Sciatic nerve (tissue), 2 donors: Measurements from ENCODE around the gene GPC6. TPM values are rescaled to one million over a fixed set of nuclear protein-coding genes. Genes with fewer than 3 reads are reported as not detected.

Experiments used
- ATAC-seq: fragments of 200-7000 bp; cut with Tn5 transposase; one replicate; pipeline ENCODE4 v1.9.1; 2020; ENCODE audit warnings: mild to moderate bottlenecking, moderate library complexity
- DNase-seq: peaks from one replicate; pipeline ENCODE4 v3.0.0-alpha.2; 2020; ENCODE audit warnings: low spot score
- intact Hi-C: fragments of 100-400 bp; cut with DNase I; formaldehyde crosslinking; loops from one replicate; pipeline ENCODE4 v1.14.2; 2022
- total RNA-seq: library from RNA; stranded (reverse); fragmentation: NEBNext Ultra II Directional; extraction: Animal tissue kit (Norgen Biotek cat#: 25700); gene quantifications from one replicate; pipeline ENCODE4 v1.2.1, GENCODE V29; 2021
- donor health status: DM: no; HTN: no; CAD: no.
- donor health status: DM: no; HTN: no; CAD: no.

GPC6 gene
- total RNA-seq, 1 donor from 2014 or later = 37.8 TPM

DNA sequence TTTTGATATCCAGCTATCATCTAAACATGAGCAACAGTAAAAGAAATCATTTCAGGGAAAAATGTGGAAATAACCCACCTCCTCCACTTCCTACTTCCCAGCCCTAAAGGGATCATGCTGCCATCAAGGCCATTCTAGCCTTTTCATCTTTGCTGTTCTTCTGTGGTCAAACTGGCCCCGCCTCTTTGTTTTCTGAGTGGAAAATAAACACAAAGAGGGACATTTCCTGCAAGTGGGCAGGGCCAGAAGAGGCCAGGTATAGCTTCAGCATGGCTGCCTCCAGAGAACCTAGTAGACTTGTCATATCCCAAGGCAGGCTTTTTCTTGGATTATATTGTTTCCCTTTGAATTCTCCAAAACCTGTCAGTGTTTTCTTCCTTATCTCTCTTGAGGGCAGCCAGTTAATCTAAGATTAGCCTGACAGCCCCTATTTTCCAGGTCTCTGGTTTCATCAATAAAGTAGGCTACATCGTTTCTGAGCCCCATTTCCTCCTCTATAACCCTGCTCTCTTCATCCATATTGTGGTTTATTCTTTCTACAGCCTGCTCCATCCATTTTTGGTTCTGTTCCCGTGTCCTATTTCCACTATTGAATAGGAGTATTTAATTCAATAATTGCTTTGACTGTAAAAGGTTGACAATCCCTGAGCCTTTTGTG lies 117.6 kb downstream of the GPC6 start:
- intact Hi-C loops = no loop called here
- ATAC-seq (no peak), DNase-seq (no peak)

DNA sequence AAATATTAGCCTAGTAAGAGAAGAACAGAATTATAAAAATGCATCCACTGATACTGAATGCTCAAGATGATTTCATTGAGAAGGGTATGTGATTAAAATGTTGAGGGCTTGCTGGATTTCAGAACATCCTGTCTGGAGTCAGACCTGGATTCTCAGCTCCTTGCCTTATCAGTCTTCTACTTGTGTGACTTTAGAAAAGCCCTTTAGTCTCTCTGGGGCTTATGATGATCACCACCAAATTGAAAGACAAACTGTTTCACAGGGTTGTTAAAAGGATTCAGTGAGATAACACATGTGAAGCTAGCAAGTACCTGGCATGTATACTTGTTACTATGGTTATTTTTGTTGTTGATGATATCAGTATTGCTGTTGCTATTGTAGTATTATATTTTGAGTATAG lies 118.4 kb downstream of the GPC6 start:
- no peak for ATAC-seq
- intact Hi-C loops = no loop called here
- no peak for DNase-seq

- intact Hi-C loops = loop anchor here (2.0 kb wide), 1 partner anchor 57 kb away; no protein-coding TSS in a partner anchor
- DNase-seq = no peak
- no peak for ATAC-seq
Measured at GRCh38 chr13:93345770-93346169, 119.2 kb downstream of the GPC6 start.

- ATAC-seq = no peak
- no peak for DNase-seq
- intact Hi-C loops = no loop called here
Measured at GRCh38 chr13:93352616-93353015, 126.0 kb downstream of the GPC6 start.

- intact Hi-C loops = no loop called here
- no peak for DNase-seq
- ATAC-seq = no peak
Measured at GRCh38 chr13:93355094-93355493, 128.5 kb downstream of the GPC6 start.

GRCh38 chr13:93356469-93356868 lies 129.9 kb downstream of the GPC6 start:
- ATAC-seq = no peak
- DNase-seq = no peak
- intact Hi-C loops = no loop called here

DNA sequence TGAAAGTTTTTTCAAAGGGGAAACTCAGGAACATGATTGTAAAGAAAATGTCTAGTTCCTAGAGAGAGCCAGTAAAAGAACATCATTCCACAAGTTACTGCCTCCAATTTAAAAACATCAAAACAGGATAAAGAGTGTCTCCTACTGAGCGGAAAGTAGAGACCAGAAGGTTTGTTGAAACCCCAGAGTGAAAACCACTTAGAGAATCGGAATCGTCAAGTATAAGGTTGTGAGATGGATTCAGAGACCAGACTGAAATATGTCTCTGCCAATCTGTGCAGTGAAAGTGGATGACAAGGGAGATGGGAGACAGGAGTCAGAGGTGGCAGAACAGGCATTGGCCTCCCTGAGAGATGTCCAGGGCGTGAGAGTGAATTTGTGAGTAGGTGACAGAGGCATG lies 133.4 kb downstream of the GPC6 start:
- DNase-seq (no peak), ATAC-seq (no peak)
- intact Hi-C loops = no loop called here

- intact Hi-C loops = no loop called here
- no peak for DNase-seq
- no peak for ATAC-seq
Measured at GRCh38 chr13:93361703-93362102, 135.1 kb downstream of the GPC6 start.

DNA sequence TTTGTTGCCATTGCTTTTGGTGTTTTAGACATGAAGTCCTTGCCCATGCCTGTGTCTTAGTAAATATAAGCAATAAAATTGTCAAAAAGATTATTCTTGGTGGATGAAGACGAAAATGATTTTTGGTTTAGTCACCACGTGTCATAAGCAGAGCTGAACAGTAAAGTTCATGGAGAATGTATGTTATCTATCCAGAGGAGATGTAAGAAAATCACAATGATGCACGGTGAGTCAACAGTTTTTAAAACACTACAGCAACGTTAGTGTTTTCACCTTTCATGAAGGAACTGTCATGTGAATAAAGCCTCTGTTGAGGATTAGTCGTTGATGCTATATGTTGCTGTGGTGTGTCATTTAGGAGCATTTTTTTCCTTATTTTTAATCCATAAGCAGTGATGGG lies 137.6 kb downstream of the GPC6 start:
- no peak for ATAC-seq
- intact Hi-C loops = no loop called here
- no peak for DNase-seq

GRCh38 chr13:93368296-93368695 lies 141.7 kb downstream of the GPC6 start:
- intact Hi-C loops = no loop called here
- no peak for DNase-seq
- ATAC-seq = no peak

GRCh38 chr13:93368718-93369117 lies 142.1 kb downstream of the GPC6 start:
- intact Hi-C loops = no loop called here
- DNase-seq = no peak
- ATAC-seq = no peak

GRCh38 chr13:93372856-93373255 lies 146.2 kb downstream of the GPC6 start:
- DNase-seq (no peak), ATAC-seq (no peak)
- intact Hi-C loops = no loop called here

- no peak for ATAC-seq
- intact Hi-C loops = no loop called here
- DNase-seq = no peak
Measured at GRCh38 chr13:93375491-93375890, 148.9 kb downstream of the GPC6 start.

GRCh38 chr13:93377196-93377595 lies 150.6 kb downstream of the GPC6 start:
- ATAC-seq (peak; percentile 34), DNase-seq (no peak)
- intact Hi-C loops = no loop called here

DNA sequence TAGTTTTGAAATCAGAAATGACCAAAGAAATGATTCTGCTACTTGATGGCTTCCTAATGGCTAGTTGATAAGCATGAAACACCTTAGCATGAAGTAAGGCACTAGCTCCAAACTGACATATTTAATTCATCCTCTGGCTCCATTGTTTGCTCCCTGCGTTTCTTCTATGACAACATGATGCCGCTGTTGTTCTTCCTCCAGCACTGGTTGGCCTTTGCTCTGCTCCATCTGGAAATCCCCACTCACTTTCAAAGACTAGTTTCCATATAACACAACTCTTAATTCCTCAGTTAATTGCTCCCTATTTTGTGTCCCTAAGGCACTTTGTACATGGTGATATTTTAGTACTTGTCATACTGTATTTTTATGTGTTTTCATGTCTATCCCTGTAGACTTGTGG lies 151.6 kb downstream of the GPC6 start:
- ATAC-seq (no peak), DNase-seq (no peak)
- intact Hi-C loops = no loop called here

GRCh38 chr13:93386116-93386515 lies 159.5 kb downstream of the GPC6 start:
- intact Hi-C loops = no loop called here
- DNase-seq (no peak), ATAC-seq (no peak)

GRCh38 chr13:93388701-93389100 lies 162.1 kb downstream of the GPC6 start:
- intact Hi-C loops = no loop called here
- DNase-seq = no peak
- no peak for ATAC-seq

- ATAC-seq = no peak
- intact Hi-C loops = no loop called here
- DNase-seq = no peak
Measured at GRCh38 chr13:93397619-93398018, 171.0 kb downstream of the GPC6 start.

- intact Hi-C loops = no loop called here
- ATAC-seq (peak; percentile 46), DNase-seq (no peak)
Measured at GRCh38 chr13:93398167-93399035, 171.8 kb downstream of the GPC6 start.

DNA sequence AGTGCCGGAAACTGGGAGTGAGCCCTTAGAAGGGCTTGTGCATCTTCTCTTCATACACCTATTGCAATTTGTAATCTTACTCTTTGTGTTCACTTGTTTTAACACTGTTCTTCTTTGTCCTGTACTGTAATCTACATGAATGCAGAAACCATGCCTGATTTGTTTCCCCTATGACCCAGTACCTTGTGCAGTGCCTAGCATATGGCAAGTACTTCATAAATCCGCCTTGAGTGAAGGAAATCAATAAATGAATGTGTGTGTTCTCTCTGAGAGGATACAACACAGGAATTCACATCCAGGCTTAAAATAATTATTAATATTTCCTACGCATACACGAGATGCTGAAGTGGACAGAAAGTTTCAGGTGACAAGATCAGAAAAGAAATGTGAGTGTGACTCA lies 172.6 kb downstream of the GPC6 start:
- intact Hi-C loops = no loop called here

GRCh38 chr13:93406136-93406535 lies 179.5 kb downstream of the GPC6 start:
- intact Hi-C loops = no loop called here
- ATAC-seq (no peak), DNase-seq (no peak)

More for the DNA sequence above, 172.6 kb downstream of the GPC6 start:
- no peak for DNase-seq
- no peak for ATAC-seq
